H9 (cell line): ENCODE data around the gene KIF26B. TPM values are rescaled to one million over a fixed set of nuclear protein-coding genes. Genes with fewer than 3 reads are reported as not detected.

Experiments used
- DNase-seq: peaks from one replicate; pipeline ENCODE4 v3.0.0-alpha.2; 2017
- H2AFZ ChIP-seq: one replicate; pipeline ENCODE4 v1.6.1; 2013; ENCODE audit warnings: mild to moderate bottlenecking, low read length, control low read depth, moderate library complexity
- H2AK5ac ChIP-seq: 2 replicates; pipeline ENCODE4 v1.6.1; 2013; ENCODE audit warnings: low read length, control low read depth, mixed read lengths; ENCODE audit not compliant: insufficient read length
- H2BK120ac ChIP-seq: one replicate; pipeline ENCODE4 v1.6.1; 2013; ENCODE audit warnings: low read depth, mild to moderate bottlenecking, low read length, control low read depth, inconsistent platforms; ENCODE audit not compliant: poor library complexity, severe bottlenecking
- H2BK12ac ChIP-seq: 2 replicates; pipeline ENCODE4 v1.6.1; 2013; ENCODE audit warnings: low read length, control low read depth, mixed read lengths, low read depth; ENCODE audit not compliant: insufficient read length
- H2BK15ac ChIP-seq: 2 replicates; pipeline ENCODE4 v1.6.1; 2013; ENCODE audit warnings: low read depth, low read length, control low read depth
- H2BK20ac ChIP-seq: one replicate; pipeline ENCODE4 v1.6.1; 2013; ENCODE audit warnings: low read depth, mild to moderate bottlenecking, low read length, control low read depth, inconsistent platforms; ENCODE audit not compliant: poor library complexity, severe bottlenecking
- H2BK5ac ChIP-seq: 2 replicates; pipeline ENCODE4 v1.6.1; 2013; ENCODE audit warnings: low read length, control low read depth, mixed read lengths; ENCODE audit not compliant: insufficient read length
- H3K14ac ChIP-seq: 2 replicates; pipeline ENCODE4 v1.6.1; 2013; ENCODE audit warnings: low read length, control low read depth; ENCODE audit not compliant: insufficient read depth
- H3K18ac ChIP-seq: 2 replicates; pipeline ENCODE4 v1.6.1; 2013; ENCODE audit warnings: low read depth, mild to moderate bottlenecking, mixed read lengths, low read length, control low read depth; ENCODE audit not compliant: insufficient read length
- H3K23ac ChIP-seq: 2 replicates; pipeline ENCODE4 v1.6.1; 2013; ENCODE audit warnings: low read length, control low read depth, mixed read lengths, low read depth; ENCODE audit not compliant: insufficient read length
- H3K23me2 ChIP-seq: 2 replicates; pipeline ENCODE4 v1.6.1; 2013; ENCODE audit warnings: low read depth, mild to moderate bottlenecking, mixed read lengths, low read length, control low read depth; ENCODE audit not compliant: insufficient read length, poor library complexity, severe bottlenecking
- H3K27ac ChIP-seq: 2 replicates; pipeline ENCODE4 v1.5.1; 2013; ENCODE audit warnings: low read length, control low read depth, mixed read lengths, low read depth; ENCODE audit not compliant: insufficient read length
- H3K27me3 ChIP-seq: 2 replicates; pipeline ENCODE4 v1.6.1; 2013; ENCODE audit warnings: low read length, control low read depth, inconsistent platforms; ENCODE audit not compliant: insufficient read depth
- H3K4ac ChIP-seq: 2 replicates; pipeline ENCODE4 v1.6.1; 2013; ENCODE audit warnings: low read depth, mild to moderate bottlenecking, control low read depth, inconsistent platforms, low read length, moderate library complexity
- H3K4me1 ChIP-seq: 2 replicates; pipeline ENCODE4 v1.6.1; 2013; ENCODE audit warnings: low read length, control low read depth, inconsistent platforms; ENCODE audit not compliant: insufficient read depth
- H3K4me2 ChIP-seq: 2 replicates; pipeline ENCODE4 v1.6.1; 2013; ENCODE audit warnings: low read length, control low read depth, mixed read lengths; ENCODE audit not compliant: insufficient read length, insufficient read depth
- H3K56ac ChIP-seq: 2 replicates; pipeline ENCODE4 v1.6.1; 2013; ENCODE audit warnings: low read depth, mild to moderate bottlenecking, mixed read lengths, low read length, control low read depth; ENCODE audit not compliant: insufficient read length
- H3K79me1 ChIP-seq: 2 replicates; pipeline ENCODE4 v1.6.1; 2013; ENCODE audit warnings: low read depth, mild to moderate bottlenecking, moderate library complexity, low read length, control low read depth, inconsistent platforms; ENCODE audit not compliant: insufficient read depth, poor library complexity, severe bottlenecking
- H3K79me2 ChIP-seq: 2 replicates; pipeline ENCODE4 v1.6.1; 2013; ENCODE audit warnings: low read length, control low read depth, inconsistent platforms; ENCODE audit not compliant: insufficient read depth
- H3K9ac ChIP-seq: 2 replicates; pipeline ENCODE4 v1.6.1; 2013; ENCODE audit warnings: low read length, control low read depth, mixed read lengths; ENCODE audit not compliant: insufficient read length; ENCODE audit errors: extremely low read depth
- H3K9me3 ChIP-seq: one replicate; pipeline ENCODE4 v1.6.1; 2013; ENCODE audit warnings: low read depth, low read length, inconsistent platforms; ENCODE audit not compliant: control insufficient read depth
- H3T11ph ChIP-seq: one replicate; pipeline ENCODE4 v1.6.1; 2013; ENCODE audit warnings: mild to moderate bottlenecking, low read length, control low read depth, inconsistent platforms
- H4K20me1 ChIP-seq: one replicate; pipeline ENCODE4 v1.6.1; 2013; ENCODE audit not compliant: control insufficient read depth, insufficient read length, insufficient read depth
- H4K5ac ChIP-seq: 2 replicates; pipeline ENCODE4 v1.6.1; 2013; ENCODE audit warnings: low read depth, mild to moderate bottlenecking, mixed read lengths, low read length, control low read depth; ENCODE audit not compliant: insufficient read length
- H4K8ac ChIP-seq: replicated peaks from 2 replicates; pipeline ENCODE4 v1.6.1; 2013; ENCODE audit warnings: low read length, control low read depth, mixed read lengths, low read depth; ENCODE audit not compliant: insufficient read length
- H4K91ac ChIP-seq: 2 replicates; pipeline ENCODE4 v1.6.1; 2013; ENCODE audit warnings: low read depth, mild to moderate bottlenecking, moderate library complexity, mixed read lengths, low read length, control low read depth; ENCODE audit not compliant: insufficient read length
- H3K27ac Mint-ChIP-seq, 3 experiments: 2 replicates in 2 of 3; 3 replicates in 1 of 3; pipeline ENCODE4 v1.8.0; 2020 to 2021; ENCODE audit warnings: mixed read lengths in 3 of 3, mild to moderate bottlenecking in 1 of 3, moderate library complexity in 1 of 3
- H3K27me3 Mint-ChIP-seq: 2 replicates; pipeline ENCODE4 v1.8.0; 2021; ENCODE audit warnings: low read depth, mild to moderate bottlenecking, moderate library complexity, mixed read lengths
- H3K36me3 Mint-ChIP-seq, 3 experiments: 2 replicates in 2 of 3; 3 replicates in 1 of 3; pipeline ENCODE4 v1.8.0; 2020 to 2021; ENCODE audit warnings: low read depth in 3 of 3, mixed read lengths in 3 of 3; ENCODE audit not compliant: insufficient read depth in 1 of 3
- H3K4me1 Mint-ChIP-seq, 2 experiments: 2 replicates each; pipeline ENCODE4 v1.8.0; 2020; ENCODE audit warnings: mixed read lengths in 2 of 2
- H3K4me3 Mint-ChIP-seq, 2 experiments: 2 replicates in 1 of 2; 3 replicates in 1 of 2; pipeline ENCODE4 v1.8.0; 2020 to 2021; ENCODE audit warnings: mild to moderate bottlenecking in 2 of 2, mixed read lengths in 2 of 2, moderate library complexity in 1 of 2
- H3K9me3 Mint-ChIP-seq, 2 experiments: 2 replicates in 1 of 2; 3 replicates in 1 of 2; pipeline ENCODE4 v1.8.0; 2020; ENCODE audit warnings: mild to moderate bottlenecking in 2 of 2, mixed read lengths in 2 of 2, moderate library complexity in 1 of 2
- CTCF ChIP-seq: fragments of 200-600 bp; sonication (generic); conservative IDR thresholded peaks from 3 replicates; pipeline ENCODE4 v1.8.0; 2021; ENCODE audit warnings: antibody characterized with exemption, mild to moderate bottlenecking
- WGBS: extraction: QIAGEN DNeasy Blood & Tissue Kit; methylation state at CpG from one replicate; pipeline ENCODE4 v1.1.7; 2013; ENCODE audit warnings: missing lambda C conversion rate, low lambda C conversion rate, mixed read lengths; ENCODE audit not compliant: insufficient read length; ENCODE audit errors: extremely low coverage; 5-methylcytosine and 5-hydroxymethylcytosine counted together
- total RNA-seq: library from RNA; stranded (reverse); gene quantifications from 2 replicates; pipeline ENCODE4 v1.2.1, GENCODE V29; 2021

The KIF26B gene
- total RNA-seq, 1 experiment from 2014 or later, result 0.13 TPM

GRCh38 chr1:245530937-245531336, 376.2 kb downstream of the KIF26B start:
- Histone ChIP-seq H3K27ac (no peak overlapping the region), H3K14ac (no peak overlapping the region), H3K4me2 (no peak overlapping the region), H3K18ac (no peak overlapping the region), H2AFZ (no peak overlapping the region), H2BK5ac (no peak overlapping the region), H4K20me1 (no peaks in the 10 kb centered on the region), H3K4ac (no peak overlapping the region), H3K27me3 (no peaks in the 10 kb centered on the region), H3K56ac (no peak overlapping the region), H4K8ac (no peak overlapping the region), H3K9me3 (no peaks in the 10 kb centered on the region), H2AK5ac (no peak overlapping the region), H3K79me2 (no peaks in the 10 kb centered on the region), H4K91ac (no peak overlapping the region), H3T11ph (no peak overlapping the region), H2BK12ac (no peak overlapping the region), H3K23ac (no peak overlapping the region), H2BK15ac (no peak overlapping the region), H2BK120ac (no peak overlapping the region), H2BK20ac (no peak overlapping the region), H3K23me2 (no peaks in the 10 kb centered on the region), H3K4me1 (no peaks in the 10 kb centered on the region), H3K79me1 (no peaks in the 10 kb centered on the region), H3K9ac (no peak overlapping the region), H4K5ac (no peak overlapping the region)
- DNase-seq, result no peak
- Mint-ChIP-seq H3K27ac (no peak overlapping the region), H3K36me3 (no peaks in the 10 kb centered on the region), H3K9me3 (no peaks in the 10 kb centered on the region), H3K4me3 (no peak overlapping the region), H3K4me1 (peaks cover 2% of the 10 kb centered on the region in 2 experiments; a peak in 1 of 4 replicates), H3K27me3 (peaks cover 5% of the 10 kb centered on the region; the same call in 1 of the 2 replicates)
- no peak for TF ChIP-seq CTCF
- WGBS, result no CpG with 5 or more reads among the region's 2 CpGs
